ENCODE data around the gene DDX41. TPM values are rescaled to one million over a fixed set of nuclear protein-coding genes. Genes with fewer than 3 reads are reported as not detected.

Gene DDX41
- polyA plus RNA-seq, 3 donors, result 44.9 to 178 (median 70.3) TPM

DNA sequence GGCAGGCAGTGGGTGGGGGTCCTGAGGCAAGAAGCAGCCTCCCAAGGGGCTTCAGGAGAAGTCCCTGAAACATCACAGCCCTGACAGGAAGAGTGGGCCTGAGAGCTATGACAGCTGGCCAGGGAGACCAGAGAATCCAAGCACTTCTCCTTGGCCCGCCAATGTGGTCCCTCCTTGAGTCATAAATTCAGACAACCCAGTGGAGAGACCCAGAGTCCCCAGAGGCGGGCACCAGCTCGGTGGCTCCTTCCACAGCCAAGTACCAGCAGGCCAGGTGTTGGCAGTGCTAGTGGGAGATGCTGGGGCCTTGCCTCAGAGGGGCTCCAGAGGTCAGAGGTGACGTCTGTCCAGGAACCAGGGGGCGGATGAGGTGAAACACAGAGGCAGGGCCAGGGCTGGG, 5.6 kb downstream of the DDX41 start:
- Histone ChIP-seq H3K79me2 (ENCODE audit: insufficient read depth, low read length) (peaks cover 74% of the 10 kb centered on the region), H3K4me2 (replicated peaks; ENCODE audit: extremely low read depth, low read length, poor library complexity, severe bottlenecking) (peak overlapping the region; percentile 99), H3K9me3 (replicated peaks in 1 of 2; ENCODE audit: control insufficient read depth in 1 of 2, insufficient read depth in 1 of 2, low read length in 2 of 2) (no peaks in the 10 kb centered on the region), H3K9ac (ENCODE audit: insufficient read depth, low read length, poor library complexity, severe bottlenecking) (peak overlapping the region; percentile 99), H3K27me3 (ENCODE audit: control insufficient read depth in 2 of 2, insufficient read depth in 2 of 2, low read length in 2 of 2) (no peaks in the 10 kb centered on the region), H4K20me1 (ENCODE audit: insufficient read depth, low read length) (peaks cover 37% of the 10 kb centered on the region), H3K4me1 (ENCODE audit: control insufficient read depth in 1 of 2, insufficient read depth in 2 of 2, low read length in 2 of 2) (peaks cover 47 to 66% of the 10 kb centered on the region in 2 donors), H2AFZ (ENCODE audit: insufficient read depth, low read depth, low read length, poor library complexity, severe bottlenecking) (peak overlapping the region; percentile 69), H3K27ac (ENCODE audit: low read depth in 1 of 2, low read length in 2 of 2) (peak overlapping the region; percentile 98 to 100), H3K4me3 (replicated peaks in 1 of 3; ENCODE audit: low read depth in 2 of 3, low read length in 3 of 3) (peak overlapping the region in 1 of 3 experiments; percentile 100), H3K36me3 (replicated peaks in 1 of 2; ENCODE audit: control insufficient read depth in 1 of 2, insufficient read depth in 2 of 2, low read length in 2 of 2) (peaks cover 46 to 57% of the 10 kb centered on the region in 2 donors)
- H3K4me1 Mint-ChIP-seq, result peaks cover 50% of the 10 kb centered on the region
- DNase-seq, result peak in 2 of 3 donors; percentile 72 to 74
- peak overlapping the region; percentile 99 to 100 (median 99) for H3K27ac Mint-ChIP-seq
- intact Hi-C loops (cut with micrococcal nuclease), result loop anchor here in 1 of 2 donors (2.0 kb wide), 1 partner anchor 34 kb away; no protein-coding TSS in a partner anchor
- peaks cover 61 to 74% of the 10 kb centered on the region in 2 donors for H3K36me3 Mint-ChIP-seq
- peak overlapping the region in 1 of 2 donors; percentile 30 for H3K4me3 Mint-ChIP-seq
- peaks cover 0 to 5% (median 0%) of the 10 kb centered on the region in 7 donors for H3K9me3 Mint-ChIP-seq
- peaks cover 0 to 9% (median 3%) of the 10 kb centered on the region in 3 donors for H3K27me3 Mint-ChIP-seq (ENCODE audit: low read depth in 3 of 3)
- WGBS (ENCODE audit: insufficient coverage), result 70% methylated on average over 5 of the region's 5 CpGs
- TF ChIP-seq, protein P1, sequence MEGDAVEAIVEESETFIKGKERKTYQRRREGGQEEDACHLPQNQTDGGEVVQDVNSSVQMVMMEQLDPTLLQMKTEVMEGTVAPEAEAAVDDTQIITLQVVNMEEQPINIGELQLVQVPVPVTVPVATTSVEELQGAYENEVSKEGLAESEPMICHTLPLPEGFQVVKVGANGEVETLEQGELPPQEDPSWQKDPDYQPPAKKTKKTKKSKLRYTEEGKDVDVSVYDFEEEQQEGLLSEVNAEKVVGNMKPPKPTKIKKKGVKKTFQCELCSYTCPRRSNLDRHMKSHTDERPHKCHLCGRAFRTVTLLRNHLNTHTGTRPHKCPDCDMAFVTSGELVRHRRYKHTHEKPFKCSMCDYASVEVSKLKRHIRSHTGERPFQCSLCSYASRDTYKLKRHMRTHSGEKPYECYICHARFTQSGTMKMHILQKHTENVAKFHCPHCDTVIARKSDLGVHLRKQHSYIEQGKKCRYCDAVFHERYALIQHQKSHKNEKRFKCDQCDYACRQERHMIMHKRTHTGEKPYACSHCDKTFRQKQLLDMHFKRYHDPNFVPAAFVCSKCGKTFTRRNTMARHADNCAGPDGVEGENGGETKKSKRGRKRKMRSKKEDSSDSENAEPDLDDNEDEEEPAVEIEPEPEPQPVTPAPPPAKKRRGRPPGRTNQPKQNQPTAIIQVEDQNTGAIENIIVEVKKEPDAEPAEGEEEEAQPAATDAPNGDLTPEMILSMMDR (IDR thresholded peaks at IDR 0.05), result no peak

DNA sequence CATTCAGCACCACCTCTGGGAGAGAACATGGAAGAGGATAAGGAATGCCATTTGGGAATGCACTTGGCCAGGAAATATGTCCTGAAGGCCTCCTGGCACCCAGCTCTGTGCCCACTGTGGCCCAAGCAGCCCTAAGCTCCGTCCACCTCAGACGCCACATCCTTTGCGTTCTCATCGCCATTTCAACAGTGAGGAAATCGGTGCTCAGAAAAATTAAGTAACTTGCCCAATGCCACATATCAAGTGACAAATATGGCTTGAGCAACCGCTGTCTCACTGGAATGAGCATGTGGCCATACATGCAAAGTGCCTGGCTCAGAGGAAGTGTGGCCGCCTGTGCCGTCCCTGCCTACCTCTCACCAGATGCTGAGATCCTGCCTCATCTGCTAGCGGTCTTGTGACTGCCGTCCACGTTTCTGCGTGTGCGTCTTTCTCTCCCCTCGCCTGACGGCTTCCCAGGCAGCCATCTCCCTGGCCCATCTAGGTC, 6.2 kb downstream of the DDX41 start:
- peak overlapping the region; percentile 82 to 100 (median 96) for H3K4me3 ChIP-seq (replicated peaks in 1 of 3; ENCODE audit: low read depth in 2 of 3, low read length in 3 of 3)
- Mint-ChIP-seq H3K4me3 (peak overlapping the region; percentile 98 to 99), H3K27ac (peak overlapping the region; percentile 99 to 100 (median 99)), H3K27me3 (ENCODE audit: low read depth in 3 of 3) (peaks cover 0 to 9% (median 3%) of the 10 kb centered on the region in 3 donors), H3K9me3 (peaks cover 0 to 5% (median 0%) of the 10 kb centered on the region in 7 donors), H3K36me3 (peaks cover 56 to 75% of the 10 kb centered on the region in 2 donors), H3K4me1 (peaks cover 45% of the 10 kb centered on the region)
- TF ChIP-seq, protein P1 (IDR thresholded peaks at IDR 0.05), result no peak
- peaks cover 73% of the 10 kb centered on the region for H3K79me2 ChIP-seq (ENCODE audit: insufficient read depth, low read length)
- peaks cover 41 to 63% of the 10 kb centered on the region in 2 donors for H3K4me1 ChIP-seq (ENCODE audit: control insufficient read depth in 1 of 2, insufficient read depth in 2 of 2, low read length in 2 of 2)
- DNase-seq, result peak; percentile 96 to 98 (median 97)
- peaks cover 45 to 54% of the 10 kb centered on the region in 2 donors for H3K36me3 ChIP-seq (replicated peaks in 1 of 2; ENCODE audit: control insufficient read depth in 1 of 2, insufficient read depth in 2 of 2, low read length in 2 of 2)
- peaks cover 37% of the 10 kb centered on the region for H4K20me1 ChIP-seq (ENCODE audit: insufficient read depth, low read length)
- H3K4me2 ChIP-seq (replicated peaks; ENCODE audit: extremely low read depth, low read length, poor library complexity, severe bottlenecking), result peak overlapping the region; percentile 99
- H3K27me3 ChIP-seq (ENCODE audit: control insufficient read depth in 2 of 2, insufficient read depth in 2 of 2, low read length in 2 of 2), result no peaks in the 10 kb centered on the region
- peak overlapping the region; percentile 99 for H3K9ac ChIP-seq (ENCODE audit: insufficient read depth, low read length, poor library complexity, severe bottlenecking)
- WGBS (ENCODE audit: insufficient coverage), result 0% methylated on average over 15 of the region's 15 CpGs
- H3K27ac ChIP-seq (ENCODE audit: low read depth in 1 of 2, low read length in 2 of 2), result peak overlapping the region; percentile 98 to 100
- intact Hi-C loops (cut with micrococcal nuclease), result loop anchor here in 1 of 2 donors (2.0 kb wide), 1 partner anchor 34 kb away; no protein-coding TSS in a partner anchor
- peak overlapping the region; percentile 69 for H2AFZ ChIP-seq (ENCODE audit: insufficient read depth, low read depth, low read length, poor library complexity, severe bottlenecking)
- no peaks in the 10 kb centered on the region for H3K9me3 ChIP-seq (replicated peaks in 1 of 2; ENCODE audit: control insufficient read depth in 1 of 2, insufficient read depth in 1 of 2, low read length in 2 of 2)

Measured in CD14-positive monocyte (primary cell).